NCI-H2227 treated with DMSO at 0.1 percent for 48 hours (cell line): ENCODE data around the gene ITPKB.
A peak's percentile ranks its signal among the peaks of the same experiment; 100 is the strongest.
"Not testable (repeated sequence)": the region's sequence is repeated elsewhere in the genome, so short reads cannot be mapped to it uniquely, and the experiment has no call there.

Experiments
- DNase-seq: peaks from one replicate; lab custom pipeline; 2025; lab: John Stamatoyannopoulos, UW

The ITPKB gene

GRCh38 chr1:226624526-226624925 lies 114.6 kb downstream of the ITPKB start:
- DNase-seq = no peak

GRCh38 chr1:226622012-226622411 lies 117.1 kb downstream of the ITPKB start:
- no peak for DNase-seq

- no peak for DNase-seq
These were observed 120.1 kb downstream of the ITPKB start for GRCh38 chr1:226619031-226619430.

GRCh38 chr1:226618380-226618779 lies 120.7 kb downstream of the ITPKB start:
- no peak for DNase-seq

GRCh38 chr1:226617719-226618118 lies 121.4 kb downstream of the ITPKB start:
- not testable (repeated sequence) for DNase-seq

- DNase-seq = no peak
These were observed 122.0 kb downstream of the ITPKB start for GRCh38 chr1:226617109-226617508.

GRCh38 chr1:226616636-226617035 lies 122.4 kb downstream of the ITPKB start:
- no peak for DNase-seq

- no peak for DNase-seq
These were observed 123.2 kb downstream of the ITPKB start for GRCh38 chr1:226615876-226616275.

GRCh38 chr1:226611980-226612379 lies 127.1 kb downstream of the ITPKB start:
- DNase-seq = not testable (repeated sequence)

- no peak for DNase-seq
These were observed 127.8 kb downstream of the ITPKB start for GRCh38 chr1:226611301-226611700.

GRCh38 chr1:226610671-226611070 lies 128.4 kb downstream of the ITPKB start:
- DNase-seq = no peak

GRCh38 chr1:226609836-226610455 lies 129.1 kb downstream of the ITPKB start:
- no peak for DNase-seq

GRCh38 chr1:226608699-226609505 lies 130.2 kb downstream of the ITPKB start:
- peak; percentile 35 for DNase-seq

- DNase-seq = no peak
These were observed 131.3 kb downstream of the ITPKB start for GRCh38 chr1:226607821-226608220.

GRCh38 chr1:226607268-226607660 lies 131.8 kb downstream of the ITPKB start:
- DNase-seq = no peak

- DNase-seq = no peak
These were observed 132.5 kb downstream of the ITPKB start for GRCh38 chr1:226606311-226607267.

- DNase-seq = no peak
These were observed 133.6 kb downstream of the ITPKB start for GRCh38 chr1:226605318-226605950.

GRCh38 chr1:226604560-226605317 lies 134.3 kb downstream of the ITPKB start:
- no peak for DNase-seq

- no peak for DNase-seq
These were observed 135.1 kb downstream of the ITPKB start for GRCh38 chr1:226603858-226604559.

GRCh38 chr1:226603022-226603857 lies 135.8 kb downstream of the ITPKB start:
- no peak for DNase-seq
